GM23338 (cell line): ENCODE data around the gene SLC8A1. TPM values are rescaled to one million over a fixed set of nuclear protein-coding genes. Genes with fewer than 3 reads are reported as not detected.

Experiments used
- ATAC-seq: fragments of 200-7000 bp; cut with Tn5 transposase; 3 replicates; pipeline ENCODE4 v1.9.1; 2020
- DNase-seq: peaks from one replicate; pipeline ENCODE4 v3.0.0-alpha.2; 2015; ENCODE audit warnings: low spot score
- H2AFZ ChIP-seq: fragments of 200-600 bp; sonication (generic); 2 replicates; pipeline ENCODE4 v1.8.0; 2016; ENCODE audit warnings: antibody characterized with exemption, mild to moderate bottlenecking, moderate library complexity
- H3F3A ChIP-seq: fragments of 200-600 bp; sonication (generic); replicated peaks from 2 replicates; pipeline ENCODE4 v1.8.0; 2017; ENCODE audit warnings: antibody characterized with exemption, mixed run types, low read depth
- H3K27ac ChIP-seq: fragments of 200-600 bp; sonication (generic); 2 replicates; pipeline ENCODE4 v1.6.1; 2016; ENCODE audit warnings: low read depth
- H3K27me3 ChIP-seq: fragments of 200-600 bp; sonication (generic); 2 replicates; pipeline ENCODE4 v1.8.0; 2016; ENCODE audit warnings: mild to moderate bottlenecking, mixed run types, moderate library complexity; ENCODE audit not compliant: insufficient read depth
- H3K36me3 ChIP-seq: fragments of 200-600 bp; sonication (generic); 2 replicates; pipeline ENCODE4 v1.8.0; 2016; ENCODE audit warnings: mild to moderate bottlenecking; ENCODE audit not compliant: insufficient read depth
- H3K4me1 ChIP-seq: fragments of 200-600 bp; sonication (generic); 2 replicates; pipeline ENCODE4 v1.8.0; 2016; ENCODE audit warnings: mild to moderate bottlenecking, moderate library complexity; ENCODE audit not compliant: insufficient read depth
- H3K4me2 ChIP-seq: fragments of 200-600 bp; sonication (generic); 2 replicates; pipeline ENCODE4 v1.7.1; 2017; ENCODE audit warnings: mixed run types
- H3K4me3 ChIP-seq: fragments of 200-600 bp; sonication (generic); 2 replicates; pipeline ENCODE4 v1.6.1; 2016; ENCODE audit warnings: mixed run types
- H3K79me2 ChIP-seq: fragments of 200-600 bp; sonication (generic); replicated peaks from 2 replicates; pipeline ENCODE4 v1.8.0; 2017; ENCODE audit warnings: mild to moderate bottlenecking; ENCODE audit not compliant: insufficient read depth
- H3K9me2 ChIP-seq: fragments of 200-600 bp; sonication (generic); 2 replicates; pipeline ENCODE4 v1.8.0; 2017; ENCODE audit not compliant: insufficient read depth
- H4K20me1 ChIP-seq: fragments of 200-600 bp; sonication (generic); replicated peaks from 2 replicates; pipeline ENCODE4 v1.8.0; 2017; ENCODE audit warnings: mild to moderate bottlenecking; ENCODE audit not compliant: insufficient read depth
- H3K27ac Mint-ChIP-seq: 2 replicates; pipeline ENCODE4 v1.8.0; 2020; ENCODE audit warnings: inconsistent platforms, mild to moderate bottlenecking, moderate library complexity, mixed read lengths
- H3K27me3 Mint-ChIP-seq: 3 replicates; pipeline ENCODE4 v1.8.0; 2022; ENCODE audit warnings: low read depth, mild to moderate bottlenecking, moderate library complexity, mixed read lengths, inconsistent platforms; ENCODE audit not compliant: insufficient read depth, poor library complexity
- H3K36me3 Mint-ChIP-seq: 3 replicates; pipeline ENCODE4 v1.8.0; 2021; ENCODE audit warnings: low read depth, mild to moderate bottlenecking, inconsistent platforms, moderate library complexity, mixed read lengths
- H3K4me1 Mint-ChIP-seq: 3 replicates; pipeline ENCODE4 v1.8.0; 2020; ENCODE audit warnings: mild to moderate bottlenecking, inconsistent platforms, mixed read lengths
- H3K4me3 Mint-ChIP-seq: 3 replicates; pipeline ENCODE4 v1.8.0; 2021; ENCODE audit warnings: moderate library complexity, mild to moderate bottlenecking, inconsistent platforms, mixed read lengths
- H3K9me3 Mint-ChIP-seq: 3 replicates; pipeline ENCODE4 v1.8.0; 2020; ENCODE audit warnings: moderate library complexity, mild to moderate bottlenecking, inconsistent platforms, mixed read lengths
- CREB1 ChIP-seq: fragments of 250-450 bp; sonication (Bioruptor Pico); IDR thresholded peaks from 2 replicates; pipeline ENCODE4 v1.5.0; 2020; ENCODE audit warnings: low read depth, mild to moderate bottlenecking, moderate library complexity
- EZH2 ChIP-seq: fragments of 200-600 bp; sonication (generic); IDR thresholded peaks from one replicate; pipeline ENCODE4 v1.8.0; 2017; ENCODE audit warnings: antibody characterized with exemption, mild to moderate bottlenecking, low read depth; ENCODE audit not compliant: unreplicated experiment
- EZH2phosphoT487 ChIP-seq: fragments of 200-600 bp; sonication (generic); IDR thresholded peaks from one replicate; pipeline ENCODE4 v1.8.1; 2018; ENCODE audit warnings: antibody characterized with exemption; ENCODE audit not compliant: unreplicated experiment
- POLR2AphosphoS5 ChIP-seq: IDR thresholded peaks from 2 replicates; pipeline ENCODE4 v1.6.1; 2016; ENCODE audit warnings: antibody characterized with exemption, low read depth
- ZNF331 ChIP-seq: fragments of 250-450 bp; sonication (Bioruptor Pico); IDR thresholded peaks from 2 replicates; pipeline ENCODE4 v1.5.0; 2020; ENCODE audit warnings: low read depth, mild to moderate bottlenecking, moderate library complexity
- polyA plus RNA-seq: library from polyadenylated mRNA; unstranded; fragments of >200 nt; fragmentation: Nextera tagmentation; extraction: Ambion mirVana; gene quantifications from 2 replicates; pipeline ENCODE4 v1.2.1, GENCODE V29; 2016
- total RNA-seq: library from RNA; depleted of rRNA; stranded (reverse); fragments of >200 nt; shearing (Covaris generic); gene quantifications from 2 replicates; pipeline ENCODE4 v1.2.3, GENCODE V29; 2014
- TF ChIP-seq, protein P1 (sequence below): fragments of 250-450 bp; sonication (Bioruptor Pico); IDR thresholded peaks from 2 replicates; pipeline ENCODE4 v1.5.0; 2020; ENCODE audit warnings: mild to moderate bottlenecking, moderate library complexity
- TF ChIP-seq, protein P2 (sequence below): IDR thresholded peaks from one replicate; pipeline ENCODE4 v1.6.1; 2018; ENCODE audit warnings: antibody characterized with exemption; ENCODE audit not compliant: unreplicated experiment
- TF ChIP-seq, protein P3 (sequence below): IDR thresholded peaks from 2 replicates; pipeline ENCODE4 v1.6.1; 2016; ENCODE audit warnings: antibody characterized with exemption

Gene SLC8A1
- total and polyA plus RNA-seq, 2 experiments from 2014 or later = 2.5 to 3.3 TPM

DNA sequence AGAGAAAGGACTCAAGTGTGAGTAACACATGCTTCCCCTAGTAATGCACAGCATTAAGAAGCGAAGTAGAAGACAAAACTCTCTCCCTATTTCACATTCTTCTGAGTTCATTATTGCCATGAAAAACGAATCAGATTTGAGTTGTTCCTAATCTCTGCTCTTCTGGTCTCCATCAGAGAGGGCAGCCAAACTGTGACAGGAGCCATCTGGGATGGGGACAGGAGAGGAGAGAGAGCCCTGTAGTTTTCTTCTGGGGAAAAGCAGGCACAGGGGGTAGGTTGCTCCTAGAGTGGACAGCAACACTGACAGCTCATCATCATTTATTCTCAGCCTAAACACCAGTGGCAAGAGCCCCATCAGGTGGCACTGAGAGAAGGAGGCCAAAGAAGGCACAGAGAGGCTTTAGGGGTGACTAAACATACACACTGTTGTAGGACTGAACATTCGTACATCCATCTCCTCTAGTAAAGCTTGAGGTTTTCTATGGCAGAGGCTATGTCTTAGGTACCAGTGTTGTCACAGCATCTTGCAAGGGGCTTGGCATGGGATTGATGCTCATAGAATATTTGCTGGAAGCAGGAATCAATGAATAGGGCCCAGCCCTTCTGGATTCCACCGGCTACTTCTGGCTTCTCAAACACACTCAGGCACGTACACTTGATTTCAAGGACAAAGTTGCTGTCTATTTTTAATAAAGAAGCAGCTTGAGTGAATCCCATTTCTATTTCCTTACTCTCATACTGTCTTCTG is 33.1 kb downstream of the SLC8A1 start:
- H3K4me1 ChIP-seq = no peaks in the 10 kb centered on the region

More for the DNA sequence above, 33.1 kb downstream of the SLC8A1 start:
- TF ChIP-seq, protein P1, sequence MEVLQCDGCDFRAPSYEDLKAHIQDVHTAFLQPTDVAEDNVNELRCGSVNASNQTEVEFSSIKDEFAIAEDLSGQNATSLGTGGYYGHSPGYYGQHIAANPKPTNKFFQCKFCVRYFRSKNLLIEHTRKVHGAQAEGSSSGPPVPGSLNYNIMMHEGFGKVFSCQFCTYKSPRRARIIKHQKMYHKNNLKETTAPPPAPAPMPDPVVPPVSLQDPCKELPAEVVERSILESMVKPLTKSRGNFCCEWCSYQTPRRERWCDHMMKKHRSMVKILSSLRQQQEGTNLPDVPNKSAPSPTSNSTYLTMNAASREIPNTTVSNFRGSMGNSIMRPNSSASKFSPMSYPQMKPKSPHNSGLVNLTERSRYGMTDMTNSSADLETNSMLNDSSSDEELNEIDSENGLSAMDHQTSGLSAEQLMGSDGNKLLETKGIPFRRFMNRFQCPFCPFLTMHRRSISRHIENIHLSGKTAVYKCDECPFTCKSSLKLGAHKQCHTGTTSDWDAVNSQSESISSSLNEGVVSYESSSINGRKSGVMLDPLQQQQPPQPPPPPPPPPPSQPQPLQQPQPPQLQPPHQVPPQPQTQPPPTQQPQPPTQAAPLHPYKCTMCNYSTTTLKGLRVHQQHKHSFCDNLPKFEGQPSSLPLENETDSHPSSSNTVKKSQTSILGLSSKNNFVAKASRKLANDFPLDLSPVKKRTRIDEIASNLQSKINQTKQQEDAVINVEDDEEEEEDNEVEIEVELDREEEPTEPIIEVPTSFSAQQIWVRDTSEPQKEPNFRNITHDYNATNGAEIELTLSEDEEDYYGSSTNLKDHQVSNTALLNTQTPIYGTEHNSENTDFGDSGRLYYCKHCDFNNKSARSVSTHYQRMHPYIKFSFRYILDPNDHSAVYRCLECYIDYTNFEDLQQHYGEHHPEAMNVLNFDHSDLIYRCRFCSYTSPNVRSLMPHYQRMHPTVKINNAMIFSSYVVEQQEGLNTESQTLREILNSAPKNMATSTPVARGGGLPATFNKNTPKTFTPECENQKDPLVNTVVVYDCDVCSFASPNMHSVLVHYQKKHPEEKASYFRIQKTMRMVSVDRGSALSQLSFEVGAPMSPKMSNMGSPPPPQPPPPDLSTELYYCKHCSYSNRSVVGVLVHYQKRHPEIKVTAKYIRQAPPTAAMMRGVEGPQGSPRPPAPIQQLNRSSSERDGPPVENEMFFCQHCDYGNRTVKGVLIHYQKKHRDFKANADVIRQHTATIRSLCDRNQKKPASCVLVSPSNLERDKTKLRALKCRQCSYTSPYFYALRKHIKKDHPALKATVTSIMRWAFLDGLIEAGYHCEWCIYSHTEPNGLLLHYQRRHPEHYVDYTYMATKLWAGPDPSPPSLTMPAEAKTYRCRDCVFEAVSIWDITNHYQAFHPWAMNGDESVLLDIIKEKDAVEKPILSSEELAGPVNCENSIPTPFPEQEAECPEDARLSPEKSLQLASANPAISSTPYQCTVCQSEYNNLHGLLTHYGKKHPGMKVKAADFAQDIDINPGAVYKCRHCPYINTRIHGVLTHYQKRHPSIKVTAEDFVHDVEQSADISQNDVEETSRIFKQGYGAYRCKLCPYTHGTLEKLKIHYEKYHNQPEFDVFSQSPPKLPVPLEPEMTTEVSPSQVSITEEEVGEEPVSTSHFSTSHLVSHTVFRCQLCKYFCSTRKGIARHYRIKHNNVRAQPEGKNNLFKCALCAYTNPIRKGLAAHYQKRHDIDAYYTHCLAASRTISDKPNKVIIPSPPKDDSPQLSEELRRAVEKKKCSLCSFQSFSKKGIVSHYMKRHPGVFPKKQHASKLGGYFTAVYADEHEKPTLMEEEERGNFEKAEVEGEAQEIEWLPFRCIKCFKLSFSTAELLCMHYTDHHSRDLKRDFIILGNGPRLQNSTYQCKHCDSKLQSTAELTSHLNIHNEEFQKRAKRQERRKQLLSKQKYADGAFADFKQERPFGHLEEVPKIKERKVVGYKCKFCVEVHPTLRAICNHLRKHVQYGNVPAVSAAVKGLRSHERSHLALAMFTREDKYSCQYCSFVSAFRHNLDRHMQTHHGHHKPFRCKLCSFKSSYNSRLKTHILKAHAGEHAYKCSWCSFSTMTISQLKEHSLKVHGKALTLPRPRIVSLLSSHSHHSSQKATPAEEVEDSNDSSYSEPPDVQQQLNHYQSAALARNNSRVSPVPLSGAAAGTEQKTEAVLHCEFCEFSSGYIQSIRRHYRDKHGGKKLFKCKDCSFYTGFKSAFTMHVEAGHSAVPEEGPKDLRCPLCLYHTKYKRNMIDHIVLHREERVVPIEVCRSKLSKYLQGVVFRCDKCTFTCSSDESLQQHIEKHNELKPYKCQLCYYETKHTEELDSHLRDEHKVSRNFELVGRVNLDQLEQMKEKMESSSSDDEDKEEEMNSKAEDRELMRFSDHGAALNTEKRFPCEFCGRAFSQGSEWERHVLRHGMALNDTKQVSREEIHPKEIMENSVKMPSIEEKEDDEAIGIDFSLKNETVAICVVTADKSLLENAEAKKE (CRISPR knock-in tag) = no peak
- no peak for TF ChIP-seq EZH2phosphoT487
- TF ChIP-seq, protein P2, sequence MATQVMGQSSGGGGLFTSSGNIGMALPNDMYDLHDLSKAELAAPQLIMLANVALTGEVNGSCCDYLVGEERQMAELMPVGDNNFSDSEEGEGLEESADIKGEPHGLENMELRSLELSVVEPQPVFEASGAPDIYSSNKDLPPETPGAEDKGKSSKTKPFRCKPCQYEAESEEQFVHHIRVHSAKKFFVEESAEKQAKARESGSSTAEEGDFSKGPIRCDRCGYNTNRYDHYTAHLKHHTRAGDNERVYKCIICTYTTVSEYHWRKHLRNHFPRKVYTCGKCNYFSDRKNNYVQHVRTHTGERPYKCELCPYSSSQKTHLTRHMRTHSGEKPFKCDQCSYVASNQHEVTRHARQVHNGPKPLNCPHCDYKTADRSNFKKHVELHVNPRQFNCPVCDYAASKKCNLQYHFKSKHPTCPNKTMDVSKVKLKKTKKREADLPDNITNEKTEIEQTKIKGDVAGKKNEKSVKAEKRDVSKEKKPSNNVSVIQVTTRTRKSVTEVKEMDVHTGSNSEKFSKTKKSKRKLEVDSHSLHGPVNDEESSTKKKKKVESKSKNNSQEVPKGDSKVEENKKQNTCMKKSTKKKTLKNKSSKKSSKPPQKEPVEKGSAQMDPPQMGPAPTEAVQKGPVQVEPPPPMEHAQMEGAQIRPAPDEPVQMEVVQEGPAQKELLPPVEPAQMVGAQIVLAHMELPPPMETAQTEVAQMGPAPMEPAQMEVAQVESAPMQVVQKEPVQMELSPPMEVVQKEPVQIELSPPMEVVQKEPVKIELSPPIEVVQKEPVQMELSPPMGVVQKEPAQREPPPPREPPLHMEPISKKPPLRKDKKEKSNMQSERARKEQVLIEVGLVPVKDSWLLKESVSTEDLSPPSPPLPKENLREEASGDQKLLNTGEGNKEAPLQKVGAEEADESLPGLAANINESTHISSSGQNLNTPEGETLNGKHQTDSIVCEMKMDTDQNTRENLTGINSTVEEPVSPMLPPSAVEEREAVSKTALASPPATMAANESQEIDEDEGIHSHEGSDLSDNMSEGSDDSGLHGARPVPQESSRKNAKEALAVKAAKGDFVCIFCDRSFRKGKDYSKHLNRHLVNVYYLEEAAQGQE = no peak
- no peak for TF ChIP-seq EZH2
- TF ChIP-seq CREB1 (CRISPR knock-in tag) = no peak
- TF ChIP-seq, protein P3, sequence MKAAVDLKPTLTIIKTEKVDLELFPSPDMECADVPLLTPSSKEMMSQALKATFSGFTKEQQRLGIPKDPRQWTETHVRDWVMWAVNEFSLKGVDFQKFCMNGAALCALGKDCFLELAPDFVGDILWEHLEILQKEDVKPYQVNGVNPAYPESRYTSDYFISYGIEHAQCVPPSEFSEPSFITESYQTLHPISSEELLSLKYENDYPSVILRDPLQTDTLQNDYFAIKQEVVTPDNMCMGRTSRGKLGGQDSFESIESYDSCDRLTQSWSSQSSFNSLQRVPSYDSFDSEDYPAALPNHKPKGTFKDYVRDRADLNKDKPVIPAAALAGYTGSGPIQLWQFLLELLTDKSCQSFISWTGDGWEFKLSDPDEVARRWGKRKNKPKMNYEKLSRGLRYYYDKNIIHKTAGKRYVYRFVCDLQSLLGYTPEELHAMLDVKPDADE = no peak
- TF ChIP-seq POLR2AphosphoS5 = no peak
- no peak for TF ChIP-seq ZNF331
- no peaks in the 10 kb centered on the region for H3F3A ChIP-seq
- no peak overlapping the region for H3K4me2 ChIP-seq
- Mint-ChIP-seq H3K36me3 (no peaks in the 10 kb centered on the region), H3K9me3 (no peaks in the 10 kb centered on the region), H3K4me3 (no peak overlapping the region), H3K27me3 (no peaks in the 10 kb centered on the region), H3K4me1 (no peaks in the 10 kb centered on the region), H3K27ac (no peak overlapping the region)
- no peak overlapping the region for H3K4me3 ChIP-seq
- no peaks in the 10 kb centered on the region for H3K79me2 ChIP-seq
- no peak for ATAC-seq
- no peak overlapping the region for H2AFZ ChIP-seq
- no peaks in the 10 kb centered on the region for H3K27me3 ChIP-seq
- DNase-seq = no peak
- no peaks in the 10 kb centered on the region for H4K20me1 ChIP-seq
- H3K27ac ChIP-seq = no peak overlapping the region
- 0 out of 2 replicates have a peak, but pooled peaks cover 4% of the 10 kb centered on the region for H3K9me2 ChIP-seq
- H3K36me3 ChIP-seq = no peaks in the 10 kb centered on the region
